CD4-positive, alpha-beta T cell treated with Interferon alpha-2 for 1 hour (primary cell): Measurements from ENCODE around the gene GRID1.
"Not testable (repeated sequence)": the region's sequence is repeated elsewhere in the genome, so short reads cannot be mapped to it uniquely, and the experiment has no call there.

Source experiments
- DNase-seq, 2 donors: peaks; one replicate each; pipeline ENCODE4 v3.0.0-alpha.2; 2020 to 2022

GRID1 gene

DNA sequence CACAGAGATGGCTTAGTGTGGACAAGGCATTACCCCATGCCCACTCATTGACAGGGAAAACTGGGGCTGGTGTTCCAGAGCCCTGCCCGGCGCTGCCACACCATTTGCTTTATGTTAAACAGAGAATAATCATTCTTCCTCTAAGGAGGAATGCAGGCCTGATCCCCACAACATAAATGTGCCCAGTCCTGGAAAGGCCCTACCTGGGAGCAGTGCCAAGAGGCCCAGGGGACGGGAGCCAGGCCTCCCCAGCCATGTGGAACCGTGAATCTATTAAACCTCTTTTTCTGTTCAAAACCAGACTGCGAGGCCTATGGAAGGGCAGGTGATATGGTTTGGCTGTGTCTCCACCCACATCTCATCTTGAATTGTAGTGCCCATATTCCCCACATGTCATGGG lies 264.1 kb downstream of the GRID1 start:
- DNase-seq = no peak

DNA sequence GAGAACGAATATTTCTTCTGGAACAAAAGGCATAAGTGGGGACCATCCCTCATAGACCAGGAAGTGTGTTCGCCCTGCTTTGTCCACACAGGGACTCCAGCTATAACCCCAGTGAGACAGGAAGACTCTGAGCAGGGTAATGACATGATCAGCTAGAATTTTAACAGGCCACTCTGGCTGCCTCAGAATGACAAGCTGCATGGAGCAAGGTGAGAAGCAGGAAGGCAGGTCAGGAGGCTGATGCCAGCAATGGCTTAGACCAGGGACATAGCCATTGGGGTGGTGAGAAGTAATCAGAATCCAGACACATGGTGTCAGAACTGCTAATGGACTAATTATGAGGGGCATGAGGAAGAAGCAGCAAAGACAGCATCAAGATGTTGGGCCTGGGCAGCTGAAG lies 264.6 kb downstream of the GRID1 start:
- DNase-seq = no peak

DNA sequence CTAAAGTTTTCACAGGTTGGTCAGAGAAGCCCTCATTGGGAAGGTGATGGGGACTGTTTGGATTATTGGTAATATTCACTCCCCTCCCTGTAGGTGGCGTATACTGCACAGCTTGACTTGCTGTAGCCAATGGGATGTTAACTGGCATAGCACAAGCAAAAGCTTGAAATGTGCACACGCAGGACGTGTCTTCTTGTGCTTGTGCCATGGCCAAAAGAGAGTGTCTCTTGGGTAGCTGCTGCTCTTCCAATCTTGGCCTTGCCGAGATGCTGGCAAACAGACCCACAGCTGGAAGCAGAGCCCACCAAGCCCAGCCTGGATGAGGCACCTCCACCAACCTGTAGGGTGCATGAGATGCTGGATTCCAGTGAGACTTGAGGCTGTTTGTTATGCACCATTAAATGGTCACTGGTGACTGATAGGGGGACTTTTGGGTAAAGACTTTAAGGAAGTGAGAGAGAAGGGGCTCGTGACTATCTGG lies 266.0 kb downstream of the GRID1 start:
- no peak for DNase-seq

DNA sequence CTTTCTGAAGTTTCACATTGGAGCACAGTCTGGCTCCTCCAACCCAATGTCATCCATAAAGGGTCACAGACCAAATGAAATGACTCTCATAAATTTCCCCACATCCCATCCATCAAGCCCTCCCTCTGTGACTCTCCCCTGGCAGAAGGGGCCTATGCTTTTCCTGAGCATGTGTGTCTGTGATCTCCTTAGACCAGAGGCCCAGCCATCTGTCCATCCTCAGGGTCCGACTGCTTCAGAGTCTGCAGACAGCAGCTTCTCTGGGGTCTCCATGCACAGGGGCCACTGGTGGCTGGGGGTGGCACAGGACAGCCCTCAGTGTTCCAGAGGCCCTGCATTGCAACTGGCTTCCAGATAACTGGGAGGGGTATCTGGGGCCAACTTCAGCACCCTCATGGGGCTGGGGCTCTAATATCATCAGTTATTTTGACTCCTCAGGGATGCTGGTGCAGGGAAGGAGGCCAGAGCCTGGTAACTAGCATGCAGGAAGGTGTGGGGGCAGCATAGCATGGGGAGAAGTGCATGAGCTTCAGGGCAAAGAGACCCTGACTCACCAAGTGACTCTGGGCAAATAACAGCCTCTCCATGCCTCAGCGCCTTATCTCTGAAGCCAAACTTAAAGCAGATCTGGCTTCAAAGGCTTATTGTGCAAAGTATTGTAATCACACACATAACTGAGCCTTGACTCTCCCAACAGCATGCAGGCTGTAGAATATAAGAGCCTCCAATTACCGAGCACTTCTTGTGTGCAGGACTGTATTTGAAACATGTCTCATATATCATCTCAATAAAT lies 266.9 kb downstream of the GRID1 start:
- no peak for DNase-seq

DNA sequence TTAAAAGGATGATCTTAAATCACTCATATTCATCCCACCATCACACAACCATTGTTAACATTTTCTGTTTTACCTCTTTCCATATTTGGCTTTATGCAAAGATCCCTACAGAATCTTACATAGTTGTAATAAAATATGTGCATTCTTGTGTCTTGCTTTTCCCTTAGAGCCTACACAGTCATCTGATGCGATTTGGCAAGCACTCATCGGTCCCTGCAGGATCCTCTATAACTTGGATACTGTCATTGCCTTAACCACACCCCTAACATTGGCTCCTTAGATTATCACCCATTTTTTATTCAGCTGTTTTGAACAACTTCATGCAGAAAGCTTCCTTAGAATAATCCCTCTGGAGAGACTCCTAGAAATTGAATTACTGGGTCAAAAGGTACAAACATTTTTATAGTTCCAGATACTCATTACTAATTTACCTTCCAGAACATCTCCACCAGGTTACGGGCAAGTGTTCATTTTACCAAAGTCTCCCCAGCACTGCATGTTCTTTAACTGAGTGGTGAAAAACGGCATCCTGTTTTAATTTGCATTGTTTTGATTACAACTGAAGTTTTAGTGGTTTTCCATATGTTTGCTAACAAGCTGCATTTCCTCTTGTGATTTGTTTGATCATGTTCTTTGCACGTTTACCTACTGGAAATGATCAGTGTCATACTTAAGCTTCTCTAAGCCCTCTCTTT lies 268.3 kb downstream of the GRID1 start:
- DNase-seq = no peak

DNA sequence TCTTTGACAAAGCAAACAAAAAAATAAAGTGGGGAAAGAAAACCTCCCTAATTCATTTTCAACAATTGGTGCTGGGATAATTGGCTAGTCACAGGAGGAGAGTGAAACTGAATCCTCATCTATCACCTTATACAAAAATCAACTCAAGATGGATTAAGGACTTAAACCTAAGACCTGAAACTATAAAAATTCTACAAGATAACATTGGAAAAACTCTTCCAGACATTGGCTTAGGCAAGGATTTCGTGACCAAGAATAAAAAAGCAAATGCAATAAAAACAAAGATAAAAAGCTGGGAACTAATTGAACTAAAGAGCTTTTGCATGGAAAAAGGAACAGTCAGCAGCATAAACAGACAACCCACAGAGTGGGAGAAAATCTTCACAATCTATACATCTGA lies 271.5 kb downstream of the GRID1 start:
- DNase-seq = not testable (repeated sequence)

DNA sequence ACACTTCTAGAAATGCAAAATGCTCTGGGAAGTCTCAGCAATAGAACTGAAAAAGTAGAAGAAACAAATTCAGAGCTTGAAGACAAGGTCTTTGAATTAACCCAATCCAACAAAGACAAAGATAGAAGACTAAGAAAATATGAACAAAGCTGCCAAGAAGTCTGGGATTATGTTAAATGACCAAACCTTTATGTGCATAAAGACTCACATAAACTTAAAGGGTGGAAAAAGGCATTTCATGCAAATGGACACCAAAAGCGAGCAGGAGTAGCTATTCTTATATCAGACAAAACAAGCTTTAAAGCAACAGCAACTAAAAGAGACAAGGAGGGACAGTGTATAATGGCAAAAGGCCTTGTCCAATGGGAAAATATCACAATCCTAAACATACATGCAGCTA lies 274.3 kb downstream of the GRID1 start:
- not testable (repeated sequence) for DNase-seq

DNA sequence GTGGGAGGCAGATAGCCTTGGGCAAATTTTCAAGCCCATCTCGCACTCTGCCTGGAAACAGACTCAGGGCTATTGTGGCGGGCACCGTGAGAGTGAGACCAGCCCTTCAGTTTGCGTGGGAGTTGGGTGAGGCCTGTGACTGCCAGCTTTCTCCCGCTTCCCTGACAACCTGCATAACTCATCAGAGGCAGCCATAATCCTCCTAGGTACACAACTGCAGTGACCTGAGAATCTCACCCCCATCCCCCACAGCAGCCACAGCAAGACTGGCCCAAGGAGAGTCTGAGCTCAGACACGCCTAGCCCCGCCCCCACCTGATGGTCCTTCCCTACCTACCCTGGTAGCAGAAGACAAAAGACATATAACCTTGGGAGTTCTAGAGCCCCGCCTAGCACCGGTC lies 275.4 kb downstream of the GRID1 start:
- no peak for DNase-seq

DNA sequence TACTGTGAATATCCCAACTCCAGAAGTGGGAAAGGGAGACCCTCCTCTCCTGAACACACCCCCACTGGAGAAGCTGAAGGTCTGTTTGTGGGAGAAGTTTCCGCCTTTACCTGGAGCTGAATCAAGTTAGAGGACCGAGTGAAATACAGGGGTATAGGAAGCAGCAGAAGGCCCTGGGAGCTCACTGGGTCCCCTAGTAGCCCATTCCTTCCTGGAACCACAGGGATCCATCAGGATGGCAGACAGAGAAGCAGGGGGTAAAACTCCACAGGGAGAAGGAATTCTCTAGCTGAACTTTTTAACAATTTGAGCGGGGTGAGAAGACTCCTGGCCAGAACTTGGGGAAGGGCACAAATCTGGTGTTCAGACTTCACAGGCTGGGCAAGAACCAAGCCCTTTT lies 275.8 kb downstream of the GRID1 start:
- DNase-seq = no peak

DNA sequence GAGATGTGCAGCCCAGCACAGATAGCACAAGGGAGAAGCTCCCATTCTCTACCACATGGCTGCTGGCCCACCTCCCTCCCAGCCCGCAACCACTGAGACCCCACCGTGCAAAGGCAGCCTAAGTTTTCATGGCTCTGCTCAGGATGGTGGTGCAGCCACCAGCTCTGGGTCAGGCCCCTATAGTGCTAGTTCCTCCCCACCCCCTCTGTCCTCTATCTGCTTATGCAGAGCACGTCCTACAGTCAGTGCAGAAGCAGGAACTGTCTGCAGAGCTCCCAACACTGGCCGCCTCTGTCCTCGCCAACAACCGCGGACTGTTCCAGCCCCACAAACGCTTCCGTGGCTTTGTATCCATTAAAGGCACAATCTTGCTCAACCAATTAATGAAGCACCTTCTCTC lies 278.9 kb downstream of the GRID1 start:
- DNase-seq = no peak

DNA sequence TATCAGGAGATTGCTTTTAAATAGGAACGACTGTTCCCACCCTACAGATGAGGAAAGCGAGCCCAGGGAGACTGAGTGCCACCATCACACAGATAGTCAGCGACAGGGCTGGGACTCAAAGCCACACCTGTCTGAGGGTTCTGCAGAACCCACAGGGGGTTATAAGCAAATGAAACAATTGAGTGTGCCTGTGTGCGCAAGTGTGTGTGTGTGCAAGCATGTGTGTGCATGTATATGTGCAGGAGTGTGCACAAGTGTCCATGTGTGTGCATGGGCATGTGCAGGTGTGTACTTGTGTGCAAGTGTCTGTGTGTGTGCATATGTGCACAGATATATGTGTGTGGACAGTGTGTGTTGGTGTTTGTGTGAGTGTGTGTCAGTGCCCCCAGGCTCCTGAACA lies 280.2 kb downstream of the GRID1 start:
- no peak for DNase-seq

DNA sequence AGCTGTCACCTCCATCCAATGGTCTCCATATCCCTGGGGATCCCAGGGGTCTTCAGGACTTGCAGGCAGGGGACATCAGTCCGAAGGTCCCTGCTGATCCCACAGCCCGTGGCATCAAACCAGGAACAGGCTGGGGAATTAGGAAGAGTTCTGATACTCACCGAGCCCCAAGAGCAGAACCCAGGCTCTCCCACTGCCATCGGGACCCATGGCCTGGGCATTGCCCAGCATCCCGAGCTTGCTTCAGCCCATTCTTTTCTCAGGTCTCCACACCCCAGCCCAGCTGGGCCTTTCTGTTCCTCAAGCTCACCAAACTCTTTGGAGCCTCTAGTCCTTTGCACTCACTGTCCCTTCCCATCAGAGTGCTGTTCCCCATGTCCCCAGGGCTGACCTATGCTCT lies 280.9 kb downstream of the GRID1 start:
- DNase-seq = no peak

DNA sequence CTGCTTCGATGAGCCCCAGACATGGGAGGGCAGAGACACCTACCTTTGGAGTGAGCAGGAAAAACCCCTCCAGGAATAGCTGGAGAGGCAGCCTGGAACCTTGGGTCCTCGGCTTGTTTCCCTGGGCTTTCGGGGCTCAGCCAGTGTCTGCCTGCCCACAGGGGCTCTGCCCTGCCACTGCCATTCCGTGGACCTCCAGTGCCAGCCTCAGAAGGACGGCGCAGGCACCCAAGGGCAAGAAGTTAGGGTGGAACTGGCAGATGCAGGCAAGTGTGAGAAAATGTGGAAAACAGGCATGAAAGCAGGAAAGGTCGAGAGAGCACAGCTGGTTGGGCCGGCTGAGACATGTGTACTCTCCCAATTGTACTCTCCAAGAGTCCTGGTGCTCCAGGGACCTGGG lies 281.5 kb downstream of the GRID1 start:
- DNase-seq = no peak

DNA sequence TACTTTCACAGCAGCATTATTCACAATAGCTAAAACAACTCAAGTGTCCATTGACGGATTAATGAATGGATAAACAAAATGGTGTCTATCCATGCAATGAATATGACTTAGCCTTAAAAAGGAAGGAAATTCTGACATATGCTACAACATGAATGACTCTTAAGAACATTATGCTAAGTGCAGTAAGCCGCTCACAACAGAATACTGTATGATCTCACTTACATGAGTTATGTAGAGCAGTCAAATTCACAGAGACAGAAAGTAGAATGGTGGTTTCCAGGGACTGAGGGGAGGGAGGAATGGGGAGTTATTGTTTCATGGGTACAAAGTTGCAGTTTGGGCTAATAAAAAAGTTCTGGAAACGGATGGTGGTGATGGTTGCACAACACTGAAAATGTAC lies 282.0 kb downstream of the GRID1 start:
- DNase-seq = no peak

DNA sequence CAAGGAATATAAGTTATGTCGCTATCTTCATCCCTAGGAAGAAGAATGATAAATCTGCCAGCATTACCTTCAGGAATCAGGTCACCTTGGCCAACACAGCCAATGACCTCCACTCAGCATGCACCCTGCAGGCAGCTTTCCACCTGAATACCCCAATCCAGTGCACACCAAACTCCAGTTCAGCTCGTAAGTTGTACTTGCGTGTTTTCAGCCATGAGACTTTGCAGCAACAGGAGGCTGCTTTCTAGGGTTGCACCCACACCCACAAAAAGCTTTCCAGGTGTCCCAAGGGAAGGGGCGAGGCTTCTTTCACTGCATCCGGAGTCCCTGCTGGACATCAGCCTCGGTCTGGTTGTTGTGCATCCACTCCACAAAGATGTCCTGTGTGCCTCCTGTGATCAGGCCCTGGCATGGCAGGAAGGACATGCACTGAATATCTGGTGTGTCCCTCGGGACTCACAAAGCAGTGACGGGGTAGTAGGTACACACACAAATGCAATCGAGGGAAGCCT lies 282.9 kb downstream of the GRID1 start:
- DNase-seq = no peak

DNA sequence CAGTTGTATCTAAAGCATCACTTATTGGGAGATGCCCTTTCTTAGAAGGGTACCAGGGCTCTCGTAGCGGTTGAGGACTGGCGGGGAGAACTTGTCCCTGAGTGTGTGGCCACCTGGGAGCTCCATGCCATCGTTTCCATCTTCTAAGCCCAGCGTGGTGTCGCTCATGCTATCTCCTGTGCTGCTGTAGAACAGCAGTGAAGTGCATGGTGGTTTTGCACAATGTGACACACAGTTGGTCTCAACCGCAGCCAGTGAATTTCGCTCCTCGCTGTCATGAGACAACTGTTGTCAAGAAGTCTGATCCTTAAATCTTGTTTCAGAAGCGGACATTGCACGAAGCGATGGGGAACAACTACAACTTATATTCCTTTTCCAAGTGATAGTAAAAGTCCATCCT lies 283.4 kb downstream of the GRID1 start:
- DNase-seq = no peak

DNA sequence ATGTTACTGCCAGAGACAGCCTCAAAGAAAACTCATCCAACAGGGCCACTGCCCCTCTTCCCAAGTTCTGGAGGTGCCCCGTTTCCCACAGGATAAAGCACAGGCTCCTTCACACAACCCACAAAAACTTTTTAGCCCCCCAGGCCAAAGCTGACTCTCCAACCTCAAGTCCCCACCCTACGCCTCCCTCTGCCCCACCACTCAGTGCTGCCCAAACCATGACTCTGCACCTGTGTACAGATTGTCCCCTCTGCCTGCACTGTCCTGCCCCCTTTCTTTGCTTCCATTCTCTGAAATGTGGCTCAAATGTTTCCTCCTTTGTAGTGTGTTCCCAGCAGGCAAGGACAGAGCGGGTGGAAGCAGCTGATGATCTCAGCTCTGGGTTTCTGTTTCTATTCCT lies 284.0 kb downstream of the GRID1 start:
- DNase-seq = no peak

DNA sequence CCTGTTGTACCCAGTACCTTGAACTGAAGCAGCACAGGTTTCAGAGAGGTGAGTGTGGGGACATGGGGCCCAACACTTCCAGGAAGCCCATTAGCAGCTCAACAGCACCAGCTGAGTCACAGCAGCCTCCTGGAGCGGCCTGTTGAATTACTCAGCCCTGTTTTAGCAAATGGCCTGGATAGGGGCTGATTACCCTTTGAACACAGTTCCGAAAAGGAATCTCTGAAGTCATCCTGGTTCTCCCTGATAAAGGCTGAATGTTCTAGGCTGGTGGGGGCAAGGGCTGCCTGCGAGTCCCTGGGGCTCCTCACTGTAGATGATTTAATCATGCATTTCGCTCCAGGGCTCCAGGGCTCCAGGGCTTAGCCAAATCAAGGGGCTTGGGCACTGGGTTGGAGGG lies 287.5 kb downstream of the GRID1 start:
- DNase-seq = no peak

DNA sequence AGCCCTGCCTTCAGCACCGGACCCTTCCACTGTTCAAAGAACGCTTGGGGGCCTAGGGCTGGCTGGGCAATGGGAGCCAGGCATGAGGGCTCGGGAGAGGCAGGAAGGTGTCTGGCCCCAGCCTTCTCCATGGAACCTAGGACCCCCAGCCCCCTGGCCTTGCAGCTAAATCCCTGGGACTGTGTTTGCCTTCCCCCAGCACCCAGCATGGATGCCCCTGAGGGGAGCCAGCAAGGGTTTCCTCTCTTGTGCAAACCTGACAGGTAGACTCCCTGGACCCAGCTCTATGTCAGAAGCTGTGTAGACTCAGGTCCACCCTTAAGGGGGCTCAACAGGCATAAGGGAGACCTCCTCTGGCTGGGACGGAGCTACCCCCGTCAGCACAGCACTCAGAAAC lies 288.0 kb downstream of the GRID1 start:
- DNase-seq = no peak

DNA sequence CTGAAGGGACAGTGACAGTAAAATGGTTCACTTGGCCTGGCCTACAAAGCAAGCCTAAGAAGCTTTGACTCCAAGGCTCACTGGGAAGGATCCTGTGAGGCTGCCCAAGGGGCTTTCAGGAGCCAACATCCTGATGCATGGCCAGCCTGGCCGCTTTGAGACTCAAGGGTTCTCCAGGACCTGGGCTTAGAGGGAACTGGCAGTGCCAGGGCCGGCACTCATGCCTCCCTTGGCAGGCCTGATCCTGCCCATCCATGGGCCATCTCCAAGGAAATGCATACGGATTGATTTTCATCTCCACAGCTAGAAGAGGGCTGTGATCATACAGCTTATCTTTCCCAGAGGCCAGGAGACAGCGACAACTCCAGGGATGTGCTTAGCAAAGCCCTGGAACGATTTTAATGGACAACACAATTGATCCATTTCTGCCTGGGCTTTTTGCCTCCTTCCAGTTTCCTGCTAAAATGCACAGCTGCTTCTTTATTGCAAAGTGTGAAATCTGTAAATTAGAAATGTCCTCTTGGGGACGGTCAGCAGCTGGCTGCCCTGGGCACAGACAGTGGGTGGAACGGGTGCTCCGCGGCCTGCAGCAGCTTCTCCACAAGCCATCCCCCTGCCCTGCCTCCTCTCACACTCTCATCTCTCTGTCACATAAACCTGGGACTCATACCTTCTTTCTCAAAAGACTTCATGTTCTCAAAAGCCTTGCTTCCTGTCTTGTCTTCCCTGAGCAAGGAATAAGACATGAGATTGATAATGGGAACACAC lies 288.5 kb downstream of the GRID1 start:
- DNase-seq = no peak

DNA sequence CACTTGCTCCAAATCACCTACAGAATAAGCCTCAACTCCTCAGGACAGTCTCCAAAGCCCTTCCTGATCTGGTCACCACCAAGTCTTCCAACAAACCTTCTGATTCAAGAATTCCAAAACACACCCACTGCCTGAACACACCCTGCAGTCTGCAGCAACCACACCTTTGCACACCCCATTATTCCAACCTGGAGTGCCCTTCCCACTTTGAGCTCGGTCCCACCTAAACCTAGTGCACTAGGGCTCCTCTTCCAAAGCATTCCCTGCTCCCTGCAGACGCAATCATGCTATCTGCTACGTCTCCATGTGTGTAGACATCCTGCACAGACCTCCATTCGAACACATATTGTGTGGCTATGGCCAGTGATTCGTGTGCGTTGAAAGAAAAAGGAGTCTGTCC lies 289.3 kb downstream of the GRID1 start:
- DNase-seq = no peak

DNA sequence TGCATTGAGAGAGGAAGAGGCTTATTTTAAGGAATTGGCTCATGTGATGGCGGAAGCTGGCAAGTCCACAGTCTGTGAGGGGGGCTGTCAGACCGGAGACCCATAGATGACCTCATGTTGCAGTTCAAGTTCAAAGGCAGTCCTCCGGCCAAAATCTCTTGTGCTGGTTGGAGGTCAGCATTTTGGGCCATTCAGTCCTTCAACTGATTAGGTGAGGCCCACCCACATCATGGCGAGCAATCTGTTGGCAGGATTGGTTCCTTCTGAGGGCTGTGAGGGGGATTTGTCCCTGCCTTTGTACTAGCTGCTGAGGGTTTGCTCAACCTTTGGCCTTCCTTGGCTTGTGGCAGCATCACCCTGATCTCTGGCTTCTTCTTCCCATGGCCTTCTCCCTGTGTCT lies 290.1 kb downstream of the GRID1 start:
- DNase-seq = not testable (repeated sequence)

DNA sequence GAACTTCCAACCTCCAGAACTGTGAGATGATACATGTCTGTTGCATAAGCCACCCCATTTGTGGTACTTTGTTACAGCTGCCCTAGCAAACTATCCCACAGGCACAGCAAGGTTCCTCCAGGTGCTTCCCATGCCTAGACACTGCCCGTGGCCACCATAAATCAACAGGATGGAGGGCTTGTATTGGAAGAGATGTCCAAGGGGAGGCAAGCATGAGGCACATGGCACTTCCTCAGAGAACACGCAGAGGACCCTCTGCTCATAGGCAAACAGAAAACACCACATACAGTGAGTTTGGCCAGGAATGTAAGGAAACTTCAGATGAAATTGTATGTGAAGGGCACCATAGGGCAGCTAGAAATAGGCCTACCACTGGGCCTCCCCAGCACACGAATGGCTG lies 291.1 kb downstream of the GRID1 start:
- DNase-seq = no peak

DNA sequence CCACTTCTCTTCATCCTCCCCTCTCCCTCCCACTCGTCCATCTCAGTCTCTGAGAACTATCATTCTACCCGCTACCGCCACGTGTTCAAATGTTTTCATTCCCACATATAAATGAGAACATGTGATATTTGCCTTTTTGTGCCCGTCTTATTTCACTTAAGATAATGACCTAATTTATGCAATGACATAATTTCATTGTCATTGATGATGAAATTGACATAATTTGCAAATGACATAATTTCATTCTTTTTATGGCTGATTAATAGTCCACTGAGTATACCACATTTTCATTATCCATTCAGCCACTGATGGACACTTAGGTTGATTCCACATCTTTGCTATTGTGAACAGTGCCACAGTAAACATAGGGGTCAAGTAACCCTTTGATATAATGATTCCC lies 292.3 kb downstream of the GRID1 start:
- no peak for DNase-seq
